Purkinje cell (primary cell): Measurements from ENCODE around the gene PLEKHA4. TPM values are rescaled to one million over a fixed set of nuclear protein-coding genes. Genes with fewer than 3 reads are reported as not detected.

Experiments used
- polyA plus RNA-seq: library from polyadenylated mRNA; unstranded; fragments of >200 nt; fragmentation: Nextera tagmentation; gene quantifications from 2 replicates; pipeline ENCODE4 v1.2.1, GENCODE V29; 2014

PLEKHA4 gene
- not detected in 2 replicates for polyA plus RNA-seq

GRCh38 chr19:48868114-48868886 is at the start of gene PLEKHA4:
Gene PLEKHA4, minus strand, starts transcription at chr19:48868617. Its CDS starts 997 bp downstream, at chr19:48867620.

GRCh38 chr19:48899781-48900476 is 31.5 kb upstream of the PLEKHA4 start, which contains the start of gene NUCB1:
Gene NUCB1, plus strand, starts transcription at chr19:48900312. Its CDS starts 485 bp downstream, at chr19:48900797.

GRCh38 chr19:48872182-48872883 is 3.9 kb upstream of the PLEKHA4 start, which contains the start of gene PPP1R15A:
Gene PPP1R15A, plus strand, starts transcription at chr19:48872421. Its CDS starts 813 bp downstream, at chr19:48873234.

GRCh38 chr19:48836089-48837017 is 32.1 kb downstream of the PLEKHA4 start, which contains the start of gene HSD17B14:
Gene HSD17B14, minus strand, starts transcription at chr19:48836491. Its CDS starts 80 bp downstream, at chr19:48836411.

Other genes with a start within 250 kb of the PLEKHA4 start
- 216 and 328 TPM in 2 replicates for gene RPL18, start 249.4 kb downstream of the PLEKHA4 start, polyA plus RNA-seq
- gene SPHK2, start 249.1 kb downstream of the PLEKHA4 start, polyA plus RNA-seq: 0.34 and 0.75 TPM in 2 replicates
- gene DBP, start 231.2 kb downstream of the PLEKHA4 start, polyA plus RNA-seq: 13.1 and 42.9 TPM in 2 replicates
- gene CA11, start 222.4 kb downstream of the PLEKHA4 start, polyA plus RNA-seq: 38.0 and 43.7 TPM in 2 replicates
- 0.16 TPM in 1 of 2 replicates, not detected in the other for gene NTN5, start 195.6 kb downstream of the PLEKHA4 start, polyA plus RNA-seq
- gene FUT2, start 172.6 kb downstream of the PLEKHA4 start, polyA plus RNA-seq: 0.13 and 0.17 TPM in 2 replicates
- gene MAMSTR, start 148.9 kb downstream of the PLEKHA4 start, polyA plus RNA-seq: 1.0 and 1.9 TPM in 2 replicates
- 0.25 and 1.0 TPM in 2 replicates for gene RASIP1, start 128.0 kb downstream of the PLEKHA4 start, polyA plus RNA-seq
- 1.9 TPM in 1 of 2 replicates, not detected in the other for gene IZUMO1, start 121.7 kb downstream of the PLEKHA4 start, polyA plus RNA-seq
- 0.06 TPM in 1 of 2 replicates, not detected in the other for gene FUT1, start 116.0 kb downstream of the PLEKHA4 start, polyA plus RNA-seq
- gene FGF21, start 113.1 kb downstream of the PLEKHA4 start, polyA plus RNA-seq: not detected in 2 replicates
- 5.8 and 6.6 TPM in 2 replicates for gene BCAT2, start 57.6 kb downstream of the PLEKHA4 start, polyA plus RNA-seq
- 12.4 and 12.5 TPM in 2 replicates for gene HSD17B14, start 32.1 kb downstream of the PLEKHA4 start, polyA plus RNA-seq
- gene PPP1R15A, start 3.8 kb upstream of the PLEKHA4 start, polyA plus RNA-seq: 1.7 TPM in 1 of 2 replicates, not detected in the other
- gene TULP2, start 30.1 kb upstream of the PLEKHA4 start, polyA plus RNA-seq: not detected in 2 replicates
- 28.0 and 39.6 TPM in 2 replicates for gene NUCB1, start 31.7 kb upstream of the PLEKHA4 start, polyA plus RNA-seq
- gene DHDH, start 65.1 kb upstream of the PLEKHA4 start, polyA plus RNA-seq: not detected in 2 replicates
- gene BAX, start 86.3 kb upstream of the PLEKHA4 start, polyA plus RNA-seq: 1.0 TPM in 1 of 2 replicates, not detected in the other
- gene FTL, start 96.7 kb upstream of the PLEKHA4 start, polyA plus RNA-seq: 471 and 609 TPM in 2 replicates
- 1.3 and 1.4 TPM in 2 replicates for gene GYS1, start 124.7 kb upstream of the PLEKHA4 start, polyA plus RNA-seq
- 40.7 and 53.3 TPM in 2 replicates for gene RUVBL2, start 125.3 kb upstream of the PLEKHA4 start, polyA plus RNA-seq
- not detected in 2 replicates for gene LHB, start 148.5 kb upstream of the PLEKHA4 start, polyA plus RNA-seq
- not detected in 2 replicates for gene CGB3, start 155.7 kb upstream of the PLEKHA4 start, polyA plus RNA-seq
- gene CGB2, start 163.3 kb upstream of the PLEKHA4 start, polyA plus RNA-seq: not detected in 2 replicates
- not detected in 2 replicates for gene CGB1, start 168.3 kb upstream of the PLEKHA4 start, polyA plus RNA-seq
- gene CGB5, start 175.2 kb upstream of the PLEKHA4 start, polyA plus RNA-seq: not detected in 2 replicates
- gene CGB8, start 180.5 kb upstream of the PLEKHA4 start, polyA plus RNA-seq: not detected in 2 replicates
- not detected in 2 replicates for gene CGB7, start 189.1 kb upstream of the PLEKHA4 start, polyA plus RNA-seq
- gene NTF4, start 196.2 kb upstream of the PLEKHA4 start, polyA plus RNA-seq: not detected in 2 replicates
- not detected in 2 replicates for gene KCNA7, start 204.1 kb upstream of the PLEKHA4 start, polyA plus RNA-seq
- gene SNRNP70, start 216.8 kb upstream of the PLEKHA4 start, polyA plus RNA-seq: 6.3 and 7.5 TPM in 2 replicates
- 34.2 and 35.7 TPM in 2 replicates for gene LIN7B, start 245.8 kb upstream of the PLEKHA4 start, polyA plus RNA-seq